HepG2 (cell line): ENCODE results near the gene ABCC3. TPM values are rescaled to one million over a fixed set of nuclear protein-coding genes. Genes with fewer than 3 reads are reported as not detected.

Source experiments
- ATAC-seq: fragments of 200-7000 bp; cut with Tn5 transposase; 3 replicates; pipeline ENCODE4 v1.9.1; 2020; ENCODE audit warnings: mild to moderate bottlenecking, moderate library complexity
- BruUV-seq: library from RNA; stranded (reverse); fragments of 400-500 nt; replicated peaks from 2 replicates; lab custom pipeline; 2021; lab: Mats Ljungman, UMichigan
- CTCF ChIA-PET: fragments of 300-600 bp; formaldehyde crosslinking; extraction: SDS; loops from one replicate; lab custom pipeline; 2021; ENCODE audit warnings: low total read pairs, inconsistent platforms, low intra/inter-chr PET ratio; lab: Yijun Ruan, JAX
- POLR2A ChIA-PET: fragments of 350-600 bp; sonication (Branson Sonifier 250); formaldehyde crosslinking; loops from one replicate; lab custom pipeline; 2020; ENCODE audit warnings: antibody characterized with exemption, inconsistent platforms; lab: Yijun Ruan, JAX
- DNase-seq: peaks from one replicate; pipeline ENCODE4 v3.0.0-alpha.2; 2015; ENCODE audit warnings: low spot score
- FAIRE-seq: peaks from 3 replicates; lab custom pipeline; 2011; peaks lifted over from hg19 to GRCh38; lab: Jason Lieb, UNC
- H2AFZ ChIP-seq: one replicate; pipeline ENCODE4 v1.6.1; 2011; ENCODE audit warnings: low read length, inconsistent platforms
- H3K27ac ChIP-seq: fragments of 300-600 bp; 3 replicates; pipeline ENCODE4 v1.8.0; 2011; ENCODE audit warnings: mixed run types, mild to moderate bottlenecking, mixed read lengths, low read length, inconsistent platforms; ENCODE audit not compliant: insufficient read depth; ENCODE audit errors: extremely low read length
- H3K27me3 ChIP-seq, 2 experiments: fragments of 200-600 bp in 1 of 2; 2 replicates in 1 of 2; 3 replicates in 1 of 2; pipeline versions ENCODE4 v1.6.0 to v1.8.0; 2011; ENCODE audit warnings: low read length in 2 of 2, mild to moderate bottlenecking in 2 of 2, moderate library complexity in 2 of 2, inconsistent platforms in 1 of 2; ENCODE audit not compliant: insufficient read depth in 2 of 2, control insufficient read depth in 1 of 2
- H3K36me3 ChIP-seq, 2 experiments: fragments of 200-600 bp in 1 of 2; replicated peaks in 1 of 2; 2 replicates in 1 of 2; 3 replicates in 1 of 2; pipeline versions ENCODE4 v1.5.1 to v1.8.0; 2011; ENCODE audit warnings: low read length in 2 of 2, inconsistent platforms in 1 of 2; ENCODE audit not compliant: insufficient read depth in 2 of 2, control insufficient read depth in 1 of 2
- H3K4me1 ChIP-seq: 2 replicates; pipeline ENCODE4 v1.5.1; 2012; ENCODE audit warnings: low read length, inconsistent platforms; ENCODE audit not compliant: insufficient read depth
- H3K4me2 ChIP-seq: 2 replicates; pipeline ENCODE4 v1.6.0; 2011; ENCODE audit warnings: low read depth, low read length, inconsistent platforms
- H3K4me3 ChIP-seq, 3 experiments: fragments of 200-600 bp in 1 of 3; sonication (generic), shearing (Covaris generic) in 1 of 3; replicated peaks in 1 of 3; 2 replicates each; pipeline ENCODE4 v1.5.1; 2011 to 2016; ENCODE audit warnings: low read length in 3 of 3, inconsistent platforms in 2 of 3, low read depth in 2 of 3, mild to moderate bottlenecking in 2 of 3, control low read depth in 1 of 3, mixed read lengths in 1 of 3; ENCODE audit not compliant: insufficient read depth in 1 of 3
- H3K79me2 ChIP-seq: one replicate; pipeline ENCODE4 v1.6.1; 2011; ENCODE audit warnings: low read length, inconsistent platforms; ENCODE audit not compliant: insufficient read depth
- H3K9ac ChIP-seq: 2 replicates; pipeline ENCODE4 v1.6.0; 2011; ENCODE audit warnings: mild to moderate bottlenecking, low read depth, low read length, inconsistent platforms; ENCODE audit not compliant: insufficient read depth
- H3K9me3 ChIP-seq: 2 replicates; pipeline ENCODE4 v1.5.1; 2012; ENCODE audit warnings: mild to moderate bottlenecking, low read length
- H4K20me1 ChIP-seq: 2 replicates; pipeline ENCODE4 v1.6.0; 2011; ENCODE audit warnings: inconsistent platforms, mild to moderate bottlenecking, low read length, moderate library complexity; ENCODE audit not compliant: insufficient read depth
- AHR ChIP-seq: IDR thresholded peaks from 2 replicates; pipeline ENCODE4 v1.6.1; 2018; ENCODE audit warnings: missing genetic modification reagents, missing compliant biosample characterization
- KMT2B ChIP-seq: IDR thresholded peaks from 2 replicates; pipeline ENCODE4 v1.6.1; 2016; ENCODE audit warnings: missing genetic modification reagents, missing compliant biosample characterization
- MAFG ChIP-seq: sonication (generic); formaldehyde crosslinking; IDR thresholded peaks from 2 replicates; pipeline ENCODE4 v1.5.1; 2020; ENCODE audit warnings: mild to moderate bottlenecking, missing genetic modification reagents
- SIN3B ChIP-seq: fragments of 150-350 bp; IDR thresholded peaks from 2 replicates; pipeline ENCODE4 v1.6.1; 2014; ENCODE audit warnings: low read length
- TARDBP ChIP-seq: sonication (generic); formaldehyde crosslinking; IDR thresholded peaks from 2 replicates; pipeline ENCODE4 v1.8.0; 2022; ENCODE audit warnings: mild to moderate bottlenecking, missing genetic modification reagents
- ZNF180 ChIP-seq: sonication (generic); formaldehyde crosslinking; IDR thresholded peaks from 2 replicates; pipeline ENCODE4 v1.4.0; 2020; ENCODE audit warnings: low read depth, missing genetic modification reagents, borderline replicate concordance
- ZNF20 ChIP-seq: sonication (generic); formaldehyde crosslinking; IDR thresholded peaks from 2 replicates; pipeline ENCODE4 v1.4.0; 2020; ENCODE audit warnings: mild to moderate bottlenecking, moderate library complexity, missing genetic modification reagents
- ZNF546 ChIP-seq: sonication (generic); formaldehyde crosslinking; conservative IDR thresholded peaks from 2 replicates; pipeline ENCODE4 v1.8.1; 2023; ENCODE audit warnings: mild to moderate bottlenecking, missing genetic modification reagents
- ZNF883 ChIP-seq: sonication (generic); formaldehyde crosslinking; IDR thresholded peaks from 2 replicates; pipeline ENCODE4 v1.5.1; 2020; ENCODE audit warnings: mild to moderate bottlenecking, missing genetic modification reagents; ENCODE audit errors: not compliant biosample characterization
- WGBS: methylation state at CpG from one replicate; pipeline ENCODE4 v1.1.6; 2017; ENCODE audit warnings: low lambda C conversion rate; 5-methylcytosine and 5-hydroxymethylcytosine counted together
- in situ Hi-C: cut with HindIII; loops from 2 replicates; pipeline ENCODE4 v1.10.0; 2017; ENCODE audit warnings: low pct_unique_long_range_greater_than_20kb; ENCODE audit not compliant: extremely low pct_ligation_motif_present
- intact Hi-C: fragments of 100-400 bp; cut with micrococcal nuclease; formaldehyde crosslinking; loops from one replicate; pipeline ENCODE4 v1.10.0; 2022; ENCODE audit not compliant: unreplicated experiment
- polyA plus RNA-seq, 8 experiments: library from polyadenylated mRNA; depleted of rRNA in 3 of 8; stranded (reverse) in 7 of 8; unstranded in 1 of 8; fragments of >200 nt; fragmentation: Illumina TruSeq in 4 of 8; extraction: Trizol in 4 of 8; gene quantifications; 2 replicates each; pipeline versions ENCODE4 v1.2.1 to v1.2.3, GENCODE V29; 2011 to 2016; ENCODE audit warnings: low read depth in 4 of 8, missing spikeins in 1 of 8, mixed read lengths in 1 of 8; ENCODE audit not compliant: insufficient read depth in 1 of 8
- total RNA-seq, 5 experiments: library from RNA; depleted of rRNA; stranded (reverse); fragments of >200 nt; fragmentation: Illumina TruSeq; extraction: Trizol; gene quantifications; 2 replicates each; pipeline ENCODE4 v1.2.3, GENCODE V29; 2016; ENCODE audit warnings: low read depth in 1 of 5
- TF ChIP-seq, protein P1 (sequence below): sonication (generic); formaldehyde crosslinking; conservative IDR thresholded peaks from 2 replicates; pipeline ENCODE4 v1.8.1; 2023; ENCODE audit warnings: missing genetic modification reagents
- TF ChIP-seq, protein P2 (sequence below): IDR thresholded peaks from 2 replicates; pipeline ENCODE4 v1.6.1; 2016; ENCODE audit warnings: mild to moderate bottlenecking
- TF ChIP-seq, protein P3 (sequence below): sonication (generic); formaldehyde crosslinking; IDR thresholded peaks from 2 replicates; pipeline ENCODE4 v1.5.0; 2020; ENCODE audit warnings: mild to moderate bottlenecking, missing genetic modification reagents

Gene ABCC3
- total and polyA plus RNA-seq, 2 of the 13 experiments (the other 11 are each of a cell fraction or from before 2014, with no cell fraction given): 25.2 to 50.7 TPM

DNA sequence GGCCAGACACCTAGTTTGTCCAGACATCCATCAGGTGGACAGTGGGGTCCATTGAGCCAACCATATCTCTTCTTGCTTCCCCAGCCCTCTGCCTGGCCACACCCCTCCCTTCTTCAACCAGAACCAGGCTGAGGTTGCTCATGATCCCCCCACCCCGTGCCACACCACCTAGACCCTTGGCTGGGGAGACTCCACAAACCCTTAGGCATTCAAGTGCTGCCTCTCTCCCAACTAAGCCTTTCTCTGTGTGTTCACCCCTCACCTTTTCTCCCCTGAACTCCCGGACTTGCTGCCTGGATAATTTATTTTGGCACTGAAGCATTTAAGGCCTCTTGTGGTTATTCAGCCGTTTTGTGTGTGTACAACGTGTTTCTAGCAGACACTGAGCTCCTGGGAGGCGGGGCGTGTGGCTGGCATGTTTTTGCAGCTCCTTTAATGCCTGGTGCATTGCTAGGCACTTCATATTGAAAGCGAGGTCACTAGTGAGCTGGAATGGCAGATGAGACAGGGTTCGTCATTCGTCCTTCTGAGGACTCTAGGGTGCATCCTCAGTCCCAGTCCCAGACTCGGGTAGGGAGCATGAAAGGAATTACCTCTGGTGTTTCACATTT lies 45.5 kb upstream of the ABCC3 start:
- ATAC-seq (no peak), FAIRE-seq (no peak), DNase-seq (no peak)
- Histone ChIP-seq H3K9me3 (no peaks in the 10 kb centered on the region), H3K4me2 (no peak overlapping the region), H3K36me3 (no peaks in the 10 kb centered on the region), H3K9ac (no peak overlapping the region), H2AFZ (no peak overlapping the region), H3K79me2 (no peaks in the 10 kb centered on the region), H3K4me3 (no peak overlapping the region), H4K20me1 (no peaks in the 10 kb centered on the region; the same call in 1 of the 2 replicates), H3K27me3 (peaks cover 43 to 97% of the 10 kb centered on the region in 2 experiments; a peak in 4 of 5 replicates), H3K4me1 (peaks cover 29% of the 10 kb centered on the region), H3K27ac (no peak overlapping the region)
- TF ChIP-seq, protein P1, sequence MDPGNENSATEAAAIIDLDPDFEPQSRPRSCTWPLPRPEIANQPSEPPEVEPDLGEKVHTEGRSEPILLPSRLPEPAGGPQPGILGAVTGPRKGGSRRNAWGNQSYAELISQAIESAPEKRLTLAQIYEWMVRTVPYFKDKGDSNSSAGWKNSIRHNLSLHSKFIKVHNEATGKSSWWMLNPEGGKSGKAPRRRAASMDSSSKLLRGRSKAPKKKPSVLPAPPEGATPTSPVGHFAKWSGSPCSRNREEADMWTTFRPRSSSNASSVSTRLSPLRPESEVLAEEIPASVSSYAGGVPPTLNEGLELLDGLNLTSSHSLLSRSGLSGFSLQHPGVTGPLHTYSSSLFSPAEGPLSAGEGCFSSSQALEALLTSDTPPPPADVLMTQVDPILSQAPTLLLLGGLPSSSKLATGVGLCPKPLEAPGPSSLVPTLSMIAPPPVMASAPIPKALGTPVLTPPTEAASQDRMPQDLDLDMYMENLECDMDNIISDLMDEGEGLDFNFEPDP: 0 out of 2 replicates have a peak, but pooled peaks have one; percentile 51
- no peak for TF ChIP-seq AHR (CRISPR knock-in tag)
- WGBS: 9% methylated on average over 10 of the region's 10 CpGs
- intact Hi-C loops: no loop called here
- ChIA-PET CTCF (no interaction called here), POLR2A (no interaction called here)
- in situ Hi-C loops: no loop called here
- no TSS peak for BruUV-seq

DNA sequence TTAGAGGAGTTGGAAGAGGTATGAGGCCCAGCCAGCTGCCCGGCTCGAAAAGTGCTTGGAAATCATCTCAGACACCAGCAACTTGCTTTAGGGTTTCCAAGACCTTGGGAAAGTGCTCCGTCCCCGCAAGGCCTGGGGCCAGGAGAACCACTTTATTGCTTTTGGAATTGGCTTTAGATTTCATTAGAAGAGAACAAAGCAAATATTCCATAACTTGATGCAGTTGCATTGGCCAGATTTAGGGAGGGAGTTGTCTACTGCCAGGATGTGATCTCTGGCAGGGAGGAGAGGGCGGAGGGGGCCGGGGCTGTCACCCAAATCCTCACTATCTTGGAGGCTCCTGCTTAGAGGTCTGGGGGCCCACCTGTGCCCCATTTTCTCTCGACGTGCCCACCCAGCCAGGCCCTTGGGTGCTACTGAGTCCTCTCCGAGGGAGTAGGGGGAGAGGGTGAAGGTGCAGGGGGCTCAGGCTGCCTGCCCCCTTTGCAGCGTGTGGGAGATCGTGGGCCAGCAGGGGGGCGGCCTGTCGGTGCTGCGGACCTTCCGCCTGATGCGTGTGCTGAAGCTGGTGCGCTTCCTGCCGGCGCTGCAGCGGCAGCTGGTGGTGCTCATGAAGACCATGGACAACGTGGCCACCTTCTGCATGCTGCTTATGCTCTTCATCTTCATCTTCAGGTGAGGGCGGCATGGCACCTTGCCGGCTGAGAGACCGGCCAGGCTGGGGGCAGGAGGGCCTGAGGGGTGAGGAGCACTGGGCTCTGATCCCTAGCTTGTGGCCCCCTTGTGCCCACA lies 43.5 kb upstream of the ABCC3 start:
- POLR2A ChIA-PET: no interaction called here
- peaks cover 29% of the 10 kb centered on the region for H3K4me1 ChIP-seq
- BruUV-seq: no TSS peak
- H3K27ac ChIP-seq: no peak overlapping the region
- no peaks in the 10 kb centered on the region; the same call in 1 of the 2 replicates for H4K20me1 ChIP-seq
- no peak for FAIRE-seq
- no peak overlapping the region for H2AFZ ChIP-seq
- WGBS: 34% methylated on average over 12 of the region's 24 CpGs
- CTCF ChIA-PET: no interaction called here
- ATAC-seq: no peak
- no peak for TF ChIP-seq TARDBP (CRISPR knock-in tag)
- TF ChIP-seq, protein P2, sequence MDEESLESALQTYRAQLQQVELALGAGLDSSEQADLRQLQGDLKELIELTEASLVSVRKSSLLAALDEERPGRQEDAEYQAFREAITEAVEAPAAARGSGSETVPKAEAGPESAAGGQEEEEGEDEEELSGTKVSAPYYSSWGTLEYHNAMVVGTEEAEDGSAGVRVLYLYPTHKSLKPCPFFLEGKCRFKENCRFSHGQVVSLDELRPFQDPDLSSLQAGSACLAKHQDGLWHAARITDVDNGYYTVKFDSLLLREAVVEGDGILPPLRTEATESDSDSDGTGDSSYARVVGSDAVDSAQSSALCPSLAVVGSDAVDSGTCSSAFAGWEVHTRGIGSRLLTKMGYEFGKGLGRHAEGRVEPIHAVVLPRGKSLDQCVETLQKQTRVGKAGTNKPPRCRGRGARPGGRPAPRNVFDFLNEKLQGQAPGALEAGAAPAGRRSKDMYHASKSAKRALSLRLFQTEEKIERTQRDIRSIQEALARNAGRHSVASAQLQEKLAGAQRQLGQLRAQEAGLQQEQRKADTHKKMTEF (CRISPR knock-in tag): no peak
- TF ChIP-seq ZNF20 (CRISPR knock-in tag): no peak
- TF ChIP-seq KMT2B (CRISPR knock-in tag): no peak
- TF ChIP-seq SIN3B: no peak
- TF ChIP-seq, protein P3, sequence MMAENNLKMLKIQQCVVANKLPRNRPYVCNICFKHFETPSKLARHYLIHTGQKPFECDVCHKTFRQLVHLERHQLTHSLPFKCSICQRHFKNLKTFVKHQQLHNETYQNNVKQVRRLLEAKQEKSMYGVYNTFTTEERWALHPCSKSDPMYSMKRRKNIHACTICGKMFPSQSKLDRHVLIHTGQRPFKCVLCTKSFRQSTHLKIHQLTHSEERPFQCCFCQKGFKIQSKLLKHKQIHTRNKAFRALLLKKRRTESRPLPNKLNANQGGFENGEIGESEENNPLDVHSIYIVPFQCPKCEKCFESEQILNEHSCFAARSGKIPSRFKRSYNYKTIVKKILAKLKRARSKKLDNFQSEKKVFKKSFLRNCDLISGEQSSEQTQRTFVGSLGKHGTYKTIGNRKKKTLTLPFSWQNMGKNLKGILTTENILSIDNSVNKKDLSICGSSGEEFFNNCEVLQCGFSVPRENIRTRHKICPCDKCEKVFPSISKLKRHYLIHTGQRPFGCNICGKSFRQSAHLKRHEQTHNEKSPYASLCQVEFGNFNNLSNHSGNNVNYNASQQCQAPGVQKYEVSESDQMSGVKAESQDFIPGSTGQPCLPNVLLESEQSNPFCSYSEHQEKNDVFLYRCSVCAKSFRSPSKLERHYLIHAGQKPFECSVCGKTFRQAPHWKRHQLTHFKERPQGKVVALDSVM (CRISPR knock-in tag): no peak
- TF ChIP-seq ZNF180 (CRISPR knock-in tag): no peak
- no peak for TF ChIP-seq MAFG (CRISPR knock-in tag)
- TF ChIP-seq ZNF546 (CRISPR knock-in tag): no peak
- TF ChIP-seq ZNF883 (CRISPR knock-in tag): no peak
- peaks cover 44 to 99% of the 10 kb centered on the region in 2 experiments; a peak in 4 of 5 replicates for H3K27me3 ChIP-seq
- H3K79me2 ChIP-seq: no peaks in the 10 kb centered on the region
- no peaks in the 10 kb centered on the region; a peak in 1 of 5 replicates for H3K36me3 ChIP-seq
- no peaks in the 10 kb centered on the region for H3K9me3 ChIP-seq
- H3K4me3 ChIP-seq: no peak overlapping the region
- no peak overlapping the region for H3K9ac ChIP-seq
- in situ Hi-C loops: no loop called here
- no peak overlapping the region for H3K4me2 ChIP-seq
- DNase-seq: no peak
- intact Hi-C loops: no loop called here
